Measurements from ENCODE around the gene SORCS3.

Gene SORCS3

GRCh38 chr10:104806801-104807200, 165.7 kb downstream of the SORCS3 start:
- no peak for TF ChIP-seq CTCF (conservative IDR thresholded peaks at IDR 0.05; ENCODE audit: low read depth, low read length)
- H3K4me3 ChIP-seq (ENCODE audit: low read length) = no peak overlapping the region
- DNase-seq (ENCODE audit: low read depth) = no peak

DNA sequence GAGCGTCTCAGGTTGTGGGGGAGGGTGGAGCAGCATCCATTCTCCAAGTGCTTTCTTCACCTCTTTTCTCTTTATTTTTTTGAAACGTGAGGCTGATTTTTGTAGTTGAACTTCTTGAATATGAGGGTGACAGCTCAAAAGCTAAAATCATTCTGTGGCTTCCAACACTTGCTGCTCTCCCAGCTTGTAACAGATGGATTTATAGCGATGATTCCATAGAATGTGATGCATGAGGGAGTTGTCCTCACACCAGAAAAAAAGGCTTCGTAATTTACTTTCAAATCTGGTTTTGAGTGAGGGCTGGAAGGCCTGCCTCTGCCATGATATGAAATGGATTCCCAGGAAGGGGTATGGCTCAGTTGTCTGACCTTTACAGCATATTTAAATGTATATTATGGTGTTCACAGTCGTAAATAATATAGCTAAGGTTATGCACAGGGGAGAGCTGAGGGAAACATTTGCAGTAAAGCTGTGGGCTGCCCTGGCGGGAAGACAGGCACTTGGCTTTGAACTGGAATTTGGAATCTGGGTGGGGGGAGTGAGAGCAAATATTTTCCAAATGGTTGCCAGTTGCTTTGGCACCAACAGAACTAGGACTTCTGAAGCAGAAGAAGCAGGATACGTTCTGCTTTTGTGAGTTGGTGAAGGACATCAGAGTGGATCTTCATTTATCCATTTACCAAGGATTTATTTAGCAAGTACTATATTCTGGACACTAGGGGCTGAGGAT, 166.7 kb downstream of the SORCS3 start:
- TF ChIP-seq CTCF (conservative IDR thresholded peaks at IDR 0.05; ENCODE audit: low read depth, low read length) = no peak
- no peak for DNase-seq (ENCODE audit: low read depth)
- no peak overlapping the region for H3K4me3 ChIP-seq (ENCODE audit: low read length)

- no peak for TF ChIP-seq CTCF (conservative IDR thresholded peaks at IDR 0.05; ENCODE audit: low read depth, low read length)
- no peak overlapping the region for H3K4me3 ChIP-seq (ENCODE audit: low read length)
- peak; percentile 26 for DNase-seq (ENCODE audit: low read depth)
Measured at GRCh38 chr10:104809288-104810090, 168.4 kb downstream of the SORCS3 start.

- no peak for TF ChIP-seq CTCF (conservative IDR thresholded peaks at IDR 0.05; ENCODE audit: low read depth, low read length)
- H3K4me3 ChIP-seq (ENCODE audit: low read length) = no peak overlapping the region
- DNase-seq (ENCODE audit: low read depth) = no peak
Measured at GRCh38 chr10:104811166-104811565, 170.1 kb downstream of the SORCS3 start.

DNA sequence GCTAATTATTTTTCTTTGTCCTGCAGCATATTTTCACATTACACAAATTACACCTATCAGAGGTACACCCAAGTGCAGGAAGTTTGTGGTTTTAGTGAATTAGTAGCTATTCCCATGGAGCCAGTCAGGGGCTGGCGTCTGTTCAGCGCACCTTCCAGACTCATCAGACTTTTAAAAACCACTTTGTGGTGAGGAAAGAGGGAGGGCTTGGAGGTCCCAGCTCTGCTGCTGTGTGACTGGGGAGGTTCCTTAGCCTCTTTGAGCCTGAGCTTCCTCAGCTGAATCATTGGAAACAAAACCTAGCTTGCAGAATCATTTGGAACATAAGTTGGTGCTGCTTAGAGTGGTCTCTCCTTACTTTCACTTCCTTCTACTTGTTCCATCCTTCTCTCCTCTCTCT, 175.4 kb downstream of the SORCS3 start:
- TF ChIP-seq CTCF (conservative IDR thresholded peaks at IDR 0.05; ENCODE audit: low read depth, low read length) = no peak
- DNase-seq (ENCODE audit: low read depth) = no peak
- no peak overlapping the region for H3K4me3 ChIP-seq (ENCODE audit: low read length)

- no peak for DNase-seq (ENCODE audit: low read depth)
- no peak overlapping the region for H3K4me3 ChIP-seq (ENCODE audit: low read length)
- TF ChIP-seq CTCF (conservative IDR thresholded peaks at IDR 0.05; ENCODE audit: low read depth, low read length) = no peak
Measured at GRCh38 chr10:104819731-104820130, 178.6 kb downstream of the SORCS3 start.

DNA sequence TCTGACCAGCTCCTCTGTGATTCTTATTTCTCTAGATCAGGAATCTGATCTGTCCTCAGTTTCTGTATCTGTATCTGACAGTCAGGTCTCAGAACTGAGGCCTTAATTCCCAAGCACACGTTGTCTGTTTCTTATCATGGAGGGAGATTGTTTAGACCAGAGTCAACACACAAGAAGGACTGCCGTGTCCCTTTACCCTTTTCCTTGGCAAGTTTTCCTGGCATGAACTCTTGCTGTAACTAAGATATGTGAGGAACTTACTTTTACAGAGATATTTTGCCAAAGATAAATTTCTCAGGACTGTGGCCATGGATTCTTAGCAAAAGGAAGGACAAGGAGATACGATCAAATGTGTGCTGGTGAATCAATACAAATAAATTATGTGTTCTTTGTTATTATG, 181.0 kb downstream of the SORCS3 start:
- DNase-seq (ENCODE audit: low read depth) = no peak
- no peak for TF ChIP-seq CTCF (conservative IDR thresholded peaks at IDR 0.05; ENCODE audit: low read depth, low read length)
- no peak overlapping the region for H3K4me3 ChIP-seq (ENCODE audit: low read length)

Data from retinal pigment epithelial cell (primary cell).